HK-2 (cell line): ENCODE measurements around the gene COG5.
A peak's percentile ranks its signal among the peaks of the same experiment; 100 is the strongest.

Experiments used
- DNase-seq: peaks from one replicate; pipeline ENCODE4 v3.0.0-alpha.2; 2018; ENCODE audit not compliant: unreplicated experiment

Gene COG5

DNA sequence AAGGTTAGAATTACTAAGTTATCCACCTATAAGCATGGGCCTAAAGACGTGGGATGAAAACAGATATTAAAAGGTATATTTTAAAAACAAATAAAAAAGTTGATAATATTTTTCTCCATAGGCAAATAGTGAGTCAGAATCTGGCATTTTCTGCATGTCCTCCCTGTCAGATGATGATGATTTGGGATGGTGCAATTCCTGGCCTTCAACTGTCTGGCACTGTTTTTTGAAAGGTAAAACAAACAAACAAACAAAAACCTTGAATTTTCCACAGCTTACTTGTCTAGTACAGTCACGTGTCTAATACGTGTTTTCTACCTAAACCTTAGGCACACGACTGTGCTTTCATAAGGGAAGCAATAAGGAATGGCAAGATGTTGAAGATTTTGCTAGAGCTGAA lies 377.5 kb downstream of the COG5 start:
- DNase-seq: no peak

DNA sequence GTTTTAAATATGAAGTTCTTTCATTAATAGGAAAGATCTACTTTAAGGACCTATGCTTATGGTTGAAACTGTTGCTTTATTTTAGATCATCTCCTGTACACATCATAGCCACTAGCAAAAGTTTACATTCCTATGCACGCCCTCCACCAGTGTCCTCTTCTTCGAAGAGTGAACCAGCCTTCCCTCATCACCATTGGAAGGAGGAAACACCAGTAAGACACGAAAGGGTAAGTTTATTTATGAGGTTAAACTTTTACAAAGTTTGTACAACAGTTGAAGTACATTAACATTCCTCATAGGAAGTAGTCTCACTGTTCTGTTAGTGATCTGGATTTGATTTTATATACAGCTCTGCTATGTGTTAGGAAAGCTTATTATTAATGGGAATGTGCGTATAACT lies 378.0 kb downstream of the COG5 start:
- DNase-seq: no peak

DNA sequence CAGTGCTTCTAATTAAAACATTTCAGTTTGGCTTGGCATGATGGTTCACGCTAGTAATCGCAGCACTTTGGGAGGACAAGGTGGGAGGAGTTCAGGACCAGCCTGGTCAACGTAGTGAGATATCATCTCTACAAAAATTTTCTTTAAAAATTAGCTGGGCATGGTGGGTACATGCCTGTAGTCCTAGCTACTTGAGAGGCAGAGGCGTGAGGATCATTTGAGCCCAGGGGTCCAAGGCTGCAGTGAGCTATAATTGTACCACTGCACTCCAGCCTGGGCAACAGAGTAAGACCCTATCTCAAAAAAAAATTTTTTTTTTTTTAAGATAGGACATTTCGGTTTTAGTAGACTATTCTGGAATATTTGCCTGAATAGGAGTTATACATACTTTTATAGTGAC lies 382.5 kb downstream of the COG5 start:
- no peak for DNase-seq

DNA sequence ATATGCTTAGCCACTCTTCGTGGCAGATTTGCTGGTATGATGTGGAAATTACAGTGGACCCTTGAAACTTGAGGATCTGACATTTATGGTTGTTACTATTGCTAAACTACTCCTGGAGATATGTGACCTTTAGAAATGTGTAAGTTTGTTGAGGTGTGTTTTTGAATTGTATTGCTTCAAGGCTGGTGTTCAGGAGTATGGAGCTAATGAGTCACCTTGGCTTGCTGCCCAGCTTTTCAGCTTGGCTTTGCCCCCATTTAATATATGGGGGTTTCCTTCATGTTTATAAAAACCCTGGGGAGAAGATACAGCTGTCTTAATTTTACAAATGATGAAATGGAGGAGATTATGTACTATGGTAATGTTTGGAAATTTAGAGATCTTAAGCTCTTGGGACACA lies 383.3 kb downstream of the COG5 start:
- DNase-seq: peak; percentile 18

DNA sequence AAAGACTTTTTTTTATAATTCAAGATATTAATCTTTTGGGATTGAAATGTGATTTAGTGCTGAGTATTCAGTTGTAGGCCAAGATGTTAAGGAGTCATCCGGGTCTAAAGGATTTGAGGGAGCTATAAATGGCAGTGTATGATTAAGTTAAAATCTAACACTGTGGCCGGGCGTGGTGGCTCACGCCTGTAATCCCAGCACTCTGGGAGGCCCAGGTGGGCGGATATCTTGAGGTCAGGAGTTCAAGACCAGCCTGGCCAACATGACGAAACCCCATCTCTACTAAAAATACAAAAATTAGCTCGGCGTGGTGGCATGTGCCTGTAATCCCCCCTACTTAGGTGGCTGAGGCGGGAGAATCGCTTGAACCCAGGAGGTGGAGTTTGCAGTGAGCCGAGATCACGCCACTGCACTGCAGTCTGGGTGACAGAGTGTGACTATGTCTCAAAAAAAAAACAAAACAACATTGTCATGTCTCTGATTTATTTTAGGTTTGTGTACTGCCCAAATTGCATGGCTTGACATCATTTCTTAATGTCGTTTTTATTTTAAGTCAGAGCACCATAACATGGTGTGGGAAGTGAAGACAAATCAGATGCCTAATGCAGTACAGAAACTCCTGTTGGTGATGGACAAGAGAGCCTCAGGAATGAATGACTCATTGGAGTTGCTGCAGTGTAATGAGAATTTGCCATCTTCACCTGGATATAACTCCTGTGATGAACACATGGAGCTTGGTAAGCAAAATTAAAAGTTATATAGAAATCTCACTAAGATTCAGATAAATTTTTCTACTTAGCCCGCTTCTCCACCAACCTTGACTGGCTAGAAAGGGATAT lies 384.2 kb downstream of the COG5 start:
- DNase-seq: no peak

DNA sequence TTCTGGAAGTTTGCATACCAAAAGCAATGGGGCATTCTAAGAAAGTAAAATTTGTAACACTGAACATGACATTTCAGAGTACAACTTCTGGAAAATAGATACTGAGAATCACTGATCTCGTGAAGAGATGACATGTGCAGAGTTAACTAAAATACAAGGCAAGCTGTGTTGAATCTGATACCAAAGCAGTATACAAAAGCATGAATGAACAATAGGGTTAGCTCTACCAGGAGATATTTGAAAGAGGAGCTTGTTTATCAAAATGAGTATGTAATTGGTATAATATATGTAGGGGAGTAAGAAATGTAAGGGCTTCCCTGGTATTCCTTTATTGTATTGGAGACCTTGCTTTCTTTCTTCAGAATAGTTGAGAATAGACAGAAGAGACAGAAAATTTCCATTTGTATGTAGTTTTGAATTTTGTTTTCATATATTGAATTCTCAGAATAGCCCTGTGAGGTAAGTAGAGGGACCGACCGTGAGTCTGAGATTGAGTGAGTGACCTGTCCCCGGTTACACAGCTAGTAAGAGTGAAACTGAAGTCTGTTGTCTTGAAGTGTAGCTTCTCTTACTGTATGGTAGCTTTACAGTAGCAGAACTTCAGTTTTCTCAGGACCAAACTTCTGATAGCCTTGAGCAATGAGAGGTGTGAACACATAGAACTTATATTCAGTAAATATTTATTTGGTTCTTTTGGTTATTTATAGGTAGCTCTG lies 389.9 kb downstream of the COG5 start:
- DNase-seq: no peak

DNA sequence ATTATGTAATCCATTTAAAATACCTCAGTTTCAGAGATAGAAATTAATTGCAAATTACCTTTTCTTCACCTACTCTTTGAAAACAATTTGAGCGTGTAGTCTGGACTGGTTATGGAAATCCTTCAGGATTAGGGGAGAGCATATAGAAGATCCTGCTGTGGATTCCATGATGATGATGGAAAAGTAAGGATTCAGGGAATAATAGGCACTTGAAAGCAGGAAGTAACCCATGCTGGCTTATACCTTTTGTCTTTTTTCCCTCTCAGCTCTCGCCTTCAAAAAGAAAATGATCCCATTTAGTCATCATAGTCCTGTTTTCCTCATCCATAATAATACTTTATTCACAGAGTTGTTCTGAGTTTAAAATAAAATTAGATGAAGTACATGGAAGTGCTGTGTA lies 390.5 kb downstream of the COG5 start:
- DNase-seq: no peak

DNA sequence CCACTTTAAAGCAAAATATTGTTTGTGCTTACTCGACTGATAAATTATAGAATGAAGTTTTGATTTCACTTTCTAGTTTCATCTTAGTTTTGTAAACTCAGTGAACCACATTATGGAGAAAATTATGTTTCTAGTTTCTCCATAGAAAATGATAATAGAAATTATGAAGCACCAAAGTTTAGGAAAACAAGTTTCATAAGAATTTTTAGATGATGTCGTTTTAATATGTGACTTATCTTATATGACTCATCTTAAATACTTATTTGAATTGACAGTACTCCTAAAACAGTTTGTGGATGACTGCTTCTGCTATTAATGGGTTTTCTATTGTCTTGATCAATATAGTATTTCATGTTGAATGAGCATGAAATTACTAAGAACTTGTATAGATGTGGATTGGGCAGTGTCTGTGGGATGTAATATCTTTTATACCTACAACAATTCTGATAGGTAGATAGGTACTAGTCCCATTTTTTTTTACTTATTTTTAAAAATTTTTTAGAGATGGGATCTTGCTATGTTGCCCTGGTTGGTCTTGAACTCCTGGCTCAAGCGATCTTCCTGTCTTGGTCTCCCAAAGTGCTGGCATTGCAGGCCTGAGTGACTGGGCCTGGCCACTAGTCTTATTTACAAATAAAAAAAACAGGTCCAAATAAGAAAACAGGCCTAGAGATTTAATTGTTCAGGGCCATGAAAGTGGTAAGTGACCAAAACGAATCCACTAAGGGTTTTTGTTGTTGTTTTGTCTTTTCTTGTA lies 391.3 kb downstream of the COG5 start:
- DNase-seq: no peak

DNA sequence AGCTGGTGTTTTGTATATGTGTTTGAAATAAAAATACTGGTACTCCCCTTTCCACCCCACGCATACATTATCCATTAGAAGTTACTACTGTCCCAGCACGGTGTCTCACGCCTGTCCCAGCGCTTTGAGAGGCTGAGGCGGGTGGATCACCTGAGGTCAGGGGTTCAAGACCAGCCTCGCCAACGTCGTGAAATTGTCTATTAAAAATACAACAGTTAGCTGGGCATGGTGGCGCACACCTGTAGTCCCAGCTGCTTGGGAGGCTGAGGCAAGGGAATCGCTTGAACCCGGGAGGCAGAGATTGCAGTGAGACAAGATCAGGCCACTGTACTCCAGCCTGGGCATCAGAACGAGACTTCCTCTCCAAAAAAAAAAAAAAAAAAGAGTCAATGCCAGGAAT lies 392.2 kb downstream of the COG5 start:
- no peak for DNase-seq

DNA sequence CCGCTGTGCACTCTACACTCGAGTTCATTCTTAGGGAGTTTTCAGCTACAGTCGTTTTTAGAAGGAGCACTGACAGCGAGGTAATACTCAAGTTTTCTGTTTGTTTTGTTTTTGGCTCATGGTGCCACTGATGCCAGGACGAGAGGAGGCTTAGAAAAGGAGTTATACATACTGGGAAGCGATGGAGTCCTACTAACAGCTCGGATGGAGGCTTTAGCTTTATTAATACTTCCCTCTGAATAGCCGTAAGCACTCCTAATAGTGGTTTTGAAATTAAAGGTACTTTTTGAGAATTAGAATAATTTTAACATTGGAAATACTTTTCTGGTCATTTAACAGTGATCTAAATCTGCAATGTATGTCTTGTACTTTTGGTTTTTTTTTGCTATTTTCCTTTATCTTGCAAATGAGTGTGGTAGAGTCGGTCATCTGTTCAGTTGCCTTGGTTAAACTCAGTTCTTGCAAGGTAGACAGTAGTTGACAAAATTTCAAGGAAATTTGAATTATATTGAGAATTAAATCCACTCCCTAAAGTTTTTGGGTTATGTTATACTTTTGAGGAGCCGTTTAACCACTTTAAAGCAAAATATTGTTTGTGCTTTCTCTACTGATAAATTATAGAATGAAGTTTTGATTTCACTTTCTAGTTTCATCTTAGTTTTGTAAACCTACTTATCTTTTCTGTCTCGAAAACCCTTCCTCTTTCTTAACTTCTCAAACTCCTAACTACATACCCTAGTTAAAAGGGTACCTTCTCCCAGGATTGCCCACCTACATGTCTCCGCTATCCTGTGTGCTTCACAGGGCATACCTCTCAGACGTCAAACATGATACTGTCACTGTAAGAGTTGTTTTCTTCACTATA lies 393.4 kb downstream of the COG5 start:
- DNase-seq: no peak

DNA sequence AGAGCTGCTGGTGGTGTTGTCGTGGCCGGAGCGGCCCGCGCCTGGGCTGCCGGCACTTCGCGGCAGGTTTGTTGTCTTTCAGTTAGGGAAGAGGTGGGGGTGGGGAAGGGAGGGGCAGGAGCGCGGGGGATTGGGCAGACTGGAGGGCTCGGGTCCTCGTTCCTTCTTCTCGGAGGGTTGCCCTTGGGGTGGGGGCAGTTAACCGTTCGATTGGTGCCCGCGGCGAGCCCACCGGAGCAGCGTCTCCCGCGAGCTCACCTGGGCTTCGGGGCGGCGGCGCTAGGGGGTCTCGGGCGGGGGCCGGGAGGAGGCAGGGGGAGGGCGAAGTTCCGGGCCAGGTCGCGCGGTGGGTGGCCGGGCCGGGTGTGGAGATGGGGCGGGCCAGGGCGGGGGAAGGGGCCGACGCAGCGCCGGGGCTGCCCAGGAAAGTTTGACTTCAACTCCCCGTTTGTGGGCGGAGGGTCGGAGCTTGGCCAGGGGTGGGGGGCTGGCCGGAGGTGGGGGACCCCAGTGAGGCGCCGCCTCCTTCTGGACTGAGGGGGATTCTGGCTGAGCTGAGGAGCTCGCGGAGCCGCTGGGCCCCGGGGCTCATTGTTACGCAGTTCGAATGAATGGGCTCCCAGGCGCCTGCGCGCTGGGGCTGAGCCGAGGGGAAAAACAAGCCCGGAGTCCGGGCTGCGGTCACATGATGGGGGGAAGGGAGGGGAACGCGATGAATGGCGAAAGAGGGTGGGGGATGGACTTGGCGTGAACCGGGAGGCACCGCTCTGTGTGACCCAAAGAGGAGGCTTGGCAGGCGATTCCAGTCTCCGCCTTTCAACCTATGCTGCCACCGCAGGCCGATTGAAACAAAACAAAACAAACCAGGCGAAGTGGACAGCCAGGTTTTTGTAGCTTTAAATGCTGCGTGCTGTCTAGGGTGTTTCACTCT lies 394.3 kb downstream of the COG5 start:
- peak; percentile 92 for DNase-seq

DNA sequence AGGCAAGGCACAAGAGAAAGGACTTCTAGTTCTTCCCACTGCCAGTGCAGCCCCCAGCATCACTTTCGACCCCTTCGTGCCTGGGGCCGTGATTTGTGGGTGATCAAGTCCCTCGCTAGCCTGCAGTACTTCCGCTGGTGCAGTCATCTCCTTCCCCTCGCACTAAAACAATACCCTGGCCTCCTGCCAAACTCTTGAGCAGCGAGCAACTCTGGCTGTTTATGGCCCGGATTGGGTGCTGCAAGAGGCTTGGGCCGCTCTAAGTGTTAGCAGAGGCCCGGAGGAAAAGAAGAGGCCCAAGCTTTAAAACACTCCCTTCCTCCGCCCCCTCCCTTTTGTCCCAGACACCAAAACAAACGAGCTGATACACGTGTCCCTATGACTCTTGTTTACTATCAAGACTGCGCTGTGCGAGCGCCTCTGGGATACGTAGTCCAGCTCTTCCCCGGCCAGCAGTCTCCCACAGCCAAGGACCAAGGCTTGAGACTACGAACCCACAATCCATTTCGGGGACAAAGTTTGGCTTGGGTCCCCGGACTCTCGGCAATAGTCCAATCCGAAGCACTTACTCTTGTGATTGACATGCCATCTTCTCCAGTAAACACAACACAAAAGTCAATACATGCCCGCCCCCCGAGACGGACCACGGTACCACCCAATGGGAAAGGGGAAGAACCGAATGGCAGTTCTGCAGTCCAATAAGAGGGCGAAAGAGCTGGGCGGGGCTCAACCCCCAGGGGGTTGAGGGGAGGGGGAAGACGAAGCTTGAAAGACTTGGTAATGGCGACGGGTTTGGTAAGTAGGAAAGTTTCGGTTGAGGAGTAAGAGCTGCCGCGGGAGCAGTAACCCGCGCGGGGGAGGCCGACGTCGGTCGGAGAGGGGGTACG lies 395.2 kb downstream of the COG5 start, which contains the start of gene HBP1:
TSS of gene HBP1 (plus strand) at position 771 of the 887 bp plus-strand sequence. CDS start 10,891 bp downstream, outside the sequence.
- peak; percentile 98 for DNase-seq

DNA sequence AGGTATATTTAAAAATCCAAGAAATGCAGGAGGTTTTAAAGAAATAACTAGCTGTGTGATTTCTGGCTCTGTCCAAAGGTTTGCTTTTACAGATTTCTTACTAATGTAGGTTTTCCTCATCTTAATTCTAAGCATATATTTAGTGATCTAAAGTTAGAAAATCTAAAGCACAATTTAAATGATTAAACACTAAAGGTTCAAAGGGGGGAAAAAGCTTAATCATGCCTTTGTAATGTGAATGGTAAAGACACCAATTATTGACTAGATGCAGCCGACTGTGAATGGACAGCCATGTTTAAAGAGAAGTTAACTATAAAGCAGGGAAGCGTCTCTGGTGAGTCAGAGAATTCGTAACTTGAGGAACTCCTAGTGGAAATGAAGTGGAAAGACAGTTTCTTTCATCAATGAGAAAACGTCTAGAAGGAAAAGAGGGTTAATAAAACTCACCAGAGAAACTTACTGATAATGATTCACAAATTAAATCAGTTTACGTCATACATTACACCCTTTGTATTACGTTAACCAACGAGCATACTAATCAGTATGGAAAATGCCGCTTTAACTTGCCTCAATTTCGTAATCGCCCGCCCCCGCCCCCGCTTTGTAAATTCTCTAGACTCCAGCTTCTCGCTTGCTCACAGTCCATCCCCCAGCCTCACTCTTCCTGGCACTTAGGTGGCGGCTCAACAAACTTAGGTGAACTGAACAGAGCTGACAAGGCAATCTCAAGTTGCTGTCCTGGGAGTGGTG lies 396.1 kb downstream of the COG5 start:
- DNase-seq: no peak

DNA sequence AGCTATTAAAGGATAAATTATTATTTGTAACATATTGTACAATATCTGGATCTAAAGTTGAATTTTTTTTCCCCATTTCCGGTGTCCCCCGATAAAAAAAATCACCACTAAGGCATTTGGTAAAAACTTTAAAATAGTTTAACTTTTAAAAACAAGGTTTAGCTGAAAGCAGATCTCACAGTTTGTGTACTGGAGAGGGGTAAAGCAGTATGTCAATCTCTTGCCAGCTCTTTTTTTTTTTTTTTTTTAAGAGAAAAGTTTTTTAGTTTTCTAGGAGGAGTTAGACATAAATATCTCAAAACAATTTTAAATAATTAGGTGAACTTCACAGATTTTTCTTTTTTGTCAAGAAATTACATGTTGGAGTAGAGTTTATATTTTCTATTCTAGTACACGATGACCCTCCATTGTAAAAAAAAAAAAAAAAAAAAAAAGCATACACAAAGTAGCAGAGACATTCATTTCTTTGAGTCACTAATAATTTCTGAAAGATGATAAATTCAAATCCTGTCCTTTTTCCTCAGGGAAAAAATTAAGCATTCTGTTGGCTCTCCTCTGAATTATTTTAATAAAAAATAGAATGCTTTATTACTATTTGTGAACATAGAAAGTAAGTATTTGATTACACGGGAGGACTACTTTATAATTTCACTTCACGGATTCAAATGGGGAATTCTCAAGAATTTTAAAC lies 396.8 kb downstream of the COG5 start:
- DNase-seq: no peak

DNA sequence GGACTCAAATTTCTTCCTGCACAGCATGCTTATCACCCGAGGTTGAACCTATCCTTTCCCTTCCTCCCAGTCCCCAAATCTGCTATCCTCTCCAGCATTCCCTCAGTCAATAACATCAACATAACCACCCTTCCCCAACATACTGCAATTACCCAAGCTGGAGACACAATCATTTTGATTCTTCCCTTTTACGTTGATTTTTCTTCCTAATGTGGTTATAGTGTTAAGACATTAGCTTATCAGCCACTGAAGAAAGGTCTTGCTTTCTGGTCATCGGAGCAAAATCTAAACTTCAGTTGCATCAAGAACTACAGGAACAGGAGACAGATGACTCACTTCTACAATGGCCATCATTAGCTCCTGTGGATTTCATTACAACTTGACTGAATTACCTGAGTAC lies 398.4 kb downstream of the COG5 start:
- no peak for DNase-seq

DNA sequence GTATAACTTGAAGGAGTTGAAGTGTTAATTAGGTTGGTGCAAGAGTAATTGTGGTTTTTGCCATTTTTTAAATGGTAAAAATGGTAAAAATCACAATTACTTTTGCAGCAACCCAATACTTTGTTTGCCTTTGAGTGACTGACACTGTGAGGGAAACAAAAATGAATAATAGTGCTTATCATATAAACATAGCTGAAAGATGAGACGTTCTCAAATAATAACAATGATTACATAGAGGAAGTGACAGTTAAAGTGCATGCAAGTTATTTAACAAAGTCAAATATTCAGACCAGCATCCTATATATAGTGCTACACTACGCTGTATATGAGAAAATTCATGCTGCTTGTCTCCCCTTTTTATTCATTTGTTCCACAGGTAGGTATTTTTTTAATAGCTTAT lies 399.6 kb downstream of the COG5 start:
- no peak for DNase-seq

DNA sequence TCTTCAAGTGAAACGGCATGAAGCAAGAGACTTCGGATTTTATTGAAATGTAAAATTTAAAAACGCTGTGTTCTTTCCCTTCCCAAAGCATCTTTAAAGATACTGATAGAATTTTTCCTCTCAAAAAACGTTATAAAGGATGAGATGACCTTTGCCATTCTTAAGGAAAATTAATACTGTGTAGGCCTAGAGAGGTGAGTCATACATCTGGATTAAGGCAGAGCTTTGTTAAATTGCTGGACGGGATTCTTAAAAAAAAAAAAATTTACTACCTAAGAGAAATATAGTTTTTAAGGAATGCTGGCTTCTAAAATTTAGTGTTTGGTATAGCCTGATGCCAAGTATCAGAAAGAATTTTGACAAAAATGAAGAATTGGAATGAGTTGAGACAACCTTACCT lies 401.2 kb downstream of the COG5 start:
- DNase-seq: no peak

DNA sequence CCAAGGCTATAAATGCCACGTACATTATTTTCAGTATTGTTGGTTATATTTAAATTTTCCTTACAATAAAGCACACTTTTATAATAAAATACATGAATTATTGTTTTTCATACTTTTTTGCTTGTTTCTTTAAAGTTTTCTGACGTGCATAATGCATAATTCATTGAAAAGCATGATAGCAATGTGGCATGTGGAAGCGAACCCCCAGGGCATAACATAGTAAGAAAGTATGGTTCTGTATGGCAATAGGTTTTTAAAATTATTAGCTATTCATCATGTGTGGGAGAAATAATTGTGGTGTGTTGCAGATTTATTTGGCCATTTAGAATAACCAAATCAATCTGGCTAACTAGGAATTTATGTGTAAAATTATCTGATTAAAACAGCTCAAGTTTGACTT lies 402.3 kb downstream of the COG5 start:
- no peak for DNase-seq
